Embryonic facial prominence (tissue), 1 donor: ENCODE data around the gene SERBP1.
"Not testable (repeated sequence)": the region's sequence is repeated elsewhere in the genome, so short reads cannot be mapped to it uniquely, and the experiment has no call there.

Experiments
- DNase-seq: peaks from one replicate; pipeline ENCODE4 v3.0.0-alpha.2; 2016; ENCODE audit errors: extremely low spot score

Gene SERBP1

DNA sequence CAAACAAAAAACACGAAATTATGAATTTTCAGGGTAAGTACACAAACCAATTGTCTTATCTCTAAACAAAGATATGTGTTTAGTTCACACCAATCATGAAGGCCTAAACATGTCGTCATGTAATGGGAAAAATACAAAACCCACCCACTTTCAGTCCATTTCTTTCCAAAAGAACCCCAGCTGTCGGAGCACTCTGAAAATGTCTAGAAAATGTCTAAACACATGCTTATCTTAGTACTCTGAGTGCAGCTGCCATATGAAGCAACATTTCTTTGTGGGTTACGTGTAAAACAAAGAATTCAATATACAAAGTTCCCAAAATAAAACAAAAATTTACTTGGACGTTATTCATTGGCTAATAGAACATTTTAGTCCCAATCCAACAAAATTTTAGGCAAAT is 22.7 kb downstream of the SERBP1 start:
- no peak for DNase-seq

GRCh38 chr1:67405473-67406245 is 24.5 kb downstream of the SERBP1 start:
- no peak for DNase-seq

- no peak for DNase-seq
Measured at GRCh38 chr1:67404212-67404620, 26.0 kb downstream of the SERBP1 start.

- no peak for DNase-seq
Measured at GRCh38 chr1:67401443-67401842, 28.8 kb downstream of the SERBP1 start.

DNA sequence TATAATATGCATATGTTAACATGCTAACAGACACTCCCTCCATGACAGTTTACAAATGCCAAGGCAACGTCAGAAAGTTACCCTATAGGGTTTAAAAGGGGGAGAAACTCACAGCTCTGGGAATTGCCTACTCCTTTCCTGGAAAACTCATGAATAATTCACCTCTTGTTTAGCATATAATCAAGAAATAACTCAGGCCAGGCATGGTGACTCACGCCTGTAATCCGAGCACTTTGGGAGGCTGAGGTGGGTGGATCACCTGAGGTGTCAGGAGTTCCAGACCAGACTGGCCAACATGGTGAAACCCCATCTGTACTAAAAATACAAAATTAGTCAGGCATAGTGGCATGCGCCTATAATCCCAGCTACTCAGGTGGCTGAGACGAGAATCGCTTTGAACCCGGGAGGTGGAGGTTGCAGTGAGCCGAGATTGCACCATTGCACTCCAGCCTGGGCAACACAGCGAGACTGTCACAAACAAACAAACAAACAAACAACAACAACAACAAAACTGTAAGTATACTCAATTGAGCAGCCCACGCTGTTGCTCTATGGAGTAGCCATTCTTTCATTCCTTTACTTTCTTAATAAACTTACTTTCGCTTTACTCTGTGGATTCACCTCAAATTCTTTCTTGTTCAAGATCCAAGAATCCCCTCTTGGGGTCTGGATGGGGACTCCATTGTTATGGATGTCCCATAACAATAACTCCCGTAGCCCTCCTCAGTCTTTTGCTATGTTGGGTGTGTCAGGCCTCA is 30.0 kb downstream of the SERBP1 start:
- DNase-seq: not testable (repeated sequence)

DNA sequence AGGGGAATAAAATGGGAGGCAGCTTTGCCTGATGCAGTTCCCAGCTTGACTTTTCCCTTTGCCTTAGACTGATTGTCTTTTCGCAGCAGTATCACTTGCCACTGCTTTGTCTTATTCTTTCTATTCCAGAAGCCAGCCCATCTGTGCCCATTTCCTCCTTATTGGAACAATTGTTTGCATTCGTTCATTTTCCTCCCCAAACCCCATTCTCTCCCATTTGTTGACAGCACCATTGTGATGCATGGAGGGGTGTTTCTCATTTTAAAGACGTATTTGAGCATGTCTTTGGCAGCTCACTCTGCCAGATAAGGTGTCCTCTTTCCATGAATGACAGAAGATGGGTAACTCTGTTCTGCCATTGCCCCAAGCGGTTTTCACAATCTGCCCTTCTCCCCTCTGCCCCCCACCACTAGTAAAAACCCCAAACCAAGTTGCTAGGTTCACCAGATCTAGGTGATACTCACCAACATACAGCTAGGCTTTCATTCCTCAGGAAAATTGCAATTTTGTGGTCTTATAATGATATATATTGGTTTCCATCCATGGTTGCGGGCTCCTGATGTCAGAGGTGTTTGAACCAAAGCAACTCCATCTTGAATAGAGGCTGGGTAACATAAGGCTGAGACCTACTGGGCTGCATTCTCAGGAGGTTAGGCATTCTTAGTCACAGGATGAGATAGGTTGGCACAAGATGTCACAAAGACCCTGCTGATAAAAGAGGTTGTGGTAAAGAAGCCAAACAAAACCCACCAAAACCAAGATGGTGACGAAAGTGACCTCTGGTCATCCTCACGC is 30.8 kb downstream of the SERBP1 start:
- DNase-seq: no peak

- no peak for DNase-seq
Measured at GRCh38 chr1:67394548-67394947, 35.7 kb downstream of the SERBP1 start.

GRCh38 chr1:67393737-67394136 is 36.5 kb downstream of the SERBP1 start:
- no peak for DNase-seq

GRCh38 chr1:67393240-67393639 is 37.0 kb downstream of the SERBP1 start:
- DNase-seq: no peak

GRCh38 chr1:67390041-67390887 is 39.9 kb downstream of the SERBP1 start:
- DNase-seq: no peak

GRCh38 chr1:67383999-67384638 is 46.1 kb downstream of the SERBP1 start:
- no peak for DNase-seq

DNA sequence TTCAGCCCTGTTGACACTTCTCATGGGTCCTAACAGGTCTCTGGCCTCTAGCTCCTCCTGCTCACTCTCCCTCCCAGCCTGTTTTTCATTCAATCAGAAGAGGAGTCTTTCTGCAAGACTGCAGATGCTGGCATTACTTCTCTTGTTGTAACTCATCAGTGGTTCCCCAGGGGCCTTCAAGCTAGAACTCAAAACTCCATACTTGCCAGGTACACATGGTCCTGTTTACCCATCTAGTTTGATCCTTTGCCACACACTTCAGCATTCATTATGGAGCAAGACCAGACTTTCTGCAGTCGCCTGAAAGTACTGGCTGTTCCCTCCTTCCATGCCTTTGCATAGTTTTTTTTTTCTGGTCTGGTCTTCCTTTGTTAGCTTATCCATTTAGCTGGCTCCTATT is 47.9 kb downstream of the SERBP1 start:
- DNase-seq: peak; percentile 40

GRCh38 chr1:67381154-67381553 is 49.0 kb downstream of the SERBP1 start:
- DNase-seq: no peak

DNA sequence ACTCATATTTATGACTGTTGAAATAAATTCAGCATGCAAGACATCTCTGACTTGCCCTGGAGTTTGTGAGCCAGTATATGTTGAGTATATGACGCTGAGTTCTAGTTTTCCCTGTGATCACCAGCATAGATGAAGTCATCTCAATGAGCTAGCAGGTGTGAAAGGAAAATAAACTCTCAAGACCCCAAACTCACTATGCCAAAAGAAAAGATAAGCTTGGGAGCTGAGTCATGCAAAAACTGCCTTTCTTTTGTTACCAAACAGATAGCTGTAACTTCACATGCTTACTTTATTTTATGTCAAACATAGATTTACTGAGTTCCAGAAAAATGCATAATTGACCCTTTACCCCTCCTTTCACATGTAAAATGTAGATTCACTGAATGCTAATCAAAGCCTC is 52.9 kb downstream of the SERBP1 start:
- DNase-seq: no peak

DNA sequence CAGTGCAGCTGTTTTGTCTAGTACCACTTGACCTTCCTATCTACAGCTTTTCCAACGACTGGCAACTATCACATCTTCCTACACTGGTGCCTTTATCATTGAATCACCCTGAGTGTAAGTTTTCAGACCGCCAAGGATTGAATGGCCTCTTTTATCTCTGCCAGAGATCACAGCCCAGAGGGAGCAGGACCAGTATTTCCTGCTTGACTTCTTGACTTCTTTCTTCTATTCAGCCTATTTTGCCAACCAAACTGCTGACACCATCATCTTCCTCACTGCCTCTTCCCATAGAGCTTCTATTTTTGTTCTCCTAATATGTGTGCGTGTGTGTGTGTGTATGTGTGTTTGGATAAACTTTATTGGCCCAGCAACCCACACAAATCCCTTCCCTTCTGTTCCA is 53.8 kb downstream of the SERBP1 start:
- no peak for DNase-seq

DNA sequence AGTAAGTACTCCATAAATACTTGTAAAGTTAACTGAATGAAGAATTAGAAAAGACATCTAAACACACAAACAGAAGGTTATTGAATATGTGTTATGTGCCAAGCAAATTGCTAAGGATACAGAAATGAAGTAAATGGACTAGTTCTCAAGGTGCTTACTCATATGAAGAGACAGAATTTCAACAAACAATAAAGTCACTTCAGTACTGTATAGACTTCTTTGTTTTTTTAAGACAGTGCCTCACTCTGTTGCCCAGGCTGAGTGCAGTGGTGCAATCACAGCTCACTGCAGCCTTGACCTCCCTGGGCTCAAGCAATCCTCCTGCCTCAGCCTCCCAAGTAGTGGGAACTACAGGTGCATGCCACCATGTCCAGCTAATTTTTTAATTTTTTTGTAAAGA is 57.3 kb downstream of the SERBP1 start:
- DNase-seq: no peak

- DNase-seq: no peak
Measured at GRCh38 chr1:67372136-67372535, 58.1 kb downstream of the SERBP1 start.

GRCh38 chr1:67371681-67372080 is 58.5 kb downstream of the SERBP1 start:
- no peak for DNase-seq

DNA sequence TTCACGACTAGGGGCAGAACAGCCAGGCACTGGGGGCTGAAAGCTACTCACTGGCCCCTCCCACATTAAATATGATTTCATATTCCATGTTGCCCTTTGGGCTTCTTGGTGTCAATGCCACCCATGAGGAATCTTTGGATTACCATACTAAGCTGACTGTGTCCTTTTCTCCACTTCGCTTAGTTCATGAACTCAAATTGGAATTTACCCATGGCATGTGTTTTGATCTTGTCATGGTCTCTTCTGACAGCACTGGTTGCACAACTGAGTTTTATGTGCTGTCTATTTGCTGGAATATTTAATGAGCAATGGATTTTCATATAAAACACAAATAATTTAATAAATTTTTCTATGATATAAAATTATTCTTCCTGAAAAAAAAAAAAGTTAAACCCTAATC is 59.2 kb downstream of the SERBP1 start:
- DNase-seq: no peak

DNA sequence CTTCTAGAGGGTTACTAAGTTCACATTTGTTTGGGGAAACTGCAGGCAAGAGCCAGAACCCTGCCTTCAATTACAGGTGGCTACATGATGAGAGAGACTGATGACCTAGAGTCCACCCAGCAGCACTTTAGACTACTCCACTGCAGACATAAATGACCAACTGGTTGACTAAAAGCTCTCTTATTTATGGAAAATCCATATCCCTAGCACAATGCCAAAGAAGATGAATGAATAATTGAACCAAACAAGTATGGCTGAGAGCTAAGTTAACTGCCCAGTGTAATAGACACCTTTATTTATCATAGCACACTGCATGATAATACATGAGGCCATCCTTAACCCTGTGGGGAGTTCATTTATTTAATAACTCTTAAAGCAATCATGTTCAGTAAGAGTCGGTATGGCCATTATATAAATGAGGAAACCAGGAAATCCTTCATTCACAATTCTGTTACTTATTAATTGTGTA is 62.1 kb downstream of the SERBP1 start:
- DNase-seq: no peak
